NCI-H1436 (cell line): ENCODE results near the gene UBE4A.
A peak's percentile ranks its signal among the peaks of the same experiment; 100 is the strongest.

Experiments used
- DNase-seq: peaks from one replicate; lab custom pipeline; 2025; lab: John Stamatoyannopoulos, UW

The UBE4A gene

DNA sequence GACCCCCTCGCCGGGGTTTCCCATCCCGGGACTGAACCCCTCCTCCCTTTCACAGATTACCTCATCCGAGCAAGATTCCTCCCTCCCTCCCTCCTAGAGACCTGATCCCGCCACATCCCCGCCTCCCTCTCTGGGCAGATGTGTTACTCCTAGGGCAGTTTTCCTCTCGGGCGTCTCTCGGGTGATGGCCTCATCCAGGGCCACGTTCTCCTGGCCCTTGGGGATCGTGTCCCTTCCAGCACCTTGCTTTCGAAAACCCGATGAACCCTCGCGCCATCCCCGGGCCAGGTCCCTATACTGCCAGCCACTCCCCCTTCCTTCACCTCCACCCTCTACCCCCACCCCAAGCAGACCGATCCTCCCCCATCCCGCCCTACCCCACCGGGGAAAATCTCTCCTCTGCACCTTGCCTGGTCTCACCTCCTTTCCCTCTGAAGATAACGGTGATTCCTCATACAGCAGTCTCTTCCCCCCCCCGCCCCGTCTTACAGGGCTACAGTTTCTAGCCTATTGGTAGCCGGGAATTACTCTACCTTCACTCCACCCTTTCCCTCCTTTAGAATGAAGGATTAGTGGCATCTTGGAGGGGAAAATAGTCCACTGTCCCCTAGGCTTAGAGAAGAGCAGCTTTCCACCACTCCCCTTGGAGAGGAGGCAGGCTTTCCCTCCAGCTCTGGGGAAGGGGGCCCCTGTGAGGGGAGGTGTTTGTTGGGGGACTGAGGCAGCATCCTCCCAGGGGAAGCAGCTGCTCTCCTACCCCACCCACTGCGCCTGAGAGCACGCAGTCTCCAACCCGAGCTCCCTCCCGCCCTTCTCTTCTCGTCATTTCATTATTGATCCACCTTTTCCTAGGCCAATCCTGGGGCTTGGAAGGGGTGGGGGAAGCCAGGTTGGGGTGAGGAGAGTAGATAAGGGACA is 78.1 kb downstream of the UBE4A start:
- peak; percentile 49 for DNase-seq

DNA sequence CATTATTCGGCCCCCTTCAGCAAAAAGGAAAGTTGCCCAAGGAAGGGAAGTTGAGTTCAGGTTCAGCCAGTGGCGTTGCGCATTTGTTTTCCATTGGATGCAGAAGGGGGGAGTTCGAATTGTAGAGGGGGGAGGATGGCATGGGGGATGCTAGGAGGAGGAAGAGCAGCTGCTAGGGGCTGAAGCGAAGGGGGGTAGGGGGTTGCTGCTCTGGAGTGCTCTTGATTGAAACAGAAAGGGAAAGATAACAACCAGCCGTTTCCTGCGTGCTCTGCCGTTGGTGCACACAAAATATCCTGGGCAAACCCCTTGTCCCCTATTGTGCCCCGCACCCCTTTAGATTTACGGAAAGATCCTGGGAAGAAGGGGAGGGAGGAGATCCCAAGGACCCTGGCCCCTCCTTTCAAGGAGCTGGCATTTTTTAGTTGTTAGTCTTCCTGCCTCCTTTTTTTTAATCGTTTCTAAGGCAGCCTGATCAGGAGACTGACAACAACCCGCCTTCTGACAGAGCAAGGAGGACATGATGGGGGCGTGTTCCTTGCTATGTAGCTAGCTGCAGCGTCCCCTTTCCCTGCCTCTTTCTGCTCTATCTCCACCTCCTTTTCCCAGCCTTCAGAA is 79.0 kb downstream of the UBE4A start:
- peak; percentile 15 for DNase-seq

DNA sequence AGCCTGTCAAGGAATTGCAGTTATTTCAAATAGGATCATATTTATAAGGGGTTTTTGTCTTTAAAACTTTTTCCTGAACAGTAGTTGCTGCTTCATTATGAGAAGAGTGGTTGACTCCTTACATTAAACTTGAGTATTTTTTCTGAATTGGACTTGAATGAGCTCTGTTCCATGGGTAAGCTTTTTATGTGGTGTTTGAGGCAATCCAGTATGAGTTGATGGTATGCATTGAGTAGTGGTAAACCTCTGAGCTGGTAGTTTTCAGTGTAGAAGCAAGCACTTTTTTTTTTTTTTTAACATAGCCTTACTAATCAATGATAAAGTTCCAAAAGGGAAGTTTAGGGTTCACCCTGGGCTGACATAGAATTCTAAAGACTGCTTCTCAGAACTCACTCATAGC is 80.2 kb downstream of the UBE4A start:
- no peak for DNase-seq

DNA sequence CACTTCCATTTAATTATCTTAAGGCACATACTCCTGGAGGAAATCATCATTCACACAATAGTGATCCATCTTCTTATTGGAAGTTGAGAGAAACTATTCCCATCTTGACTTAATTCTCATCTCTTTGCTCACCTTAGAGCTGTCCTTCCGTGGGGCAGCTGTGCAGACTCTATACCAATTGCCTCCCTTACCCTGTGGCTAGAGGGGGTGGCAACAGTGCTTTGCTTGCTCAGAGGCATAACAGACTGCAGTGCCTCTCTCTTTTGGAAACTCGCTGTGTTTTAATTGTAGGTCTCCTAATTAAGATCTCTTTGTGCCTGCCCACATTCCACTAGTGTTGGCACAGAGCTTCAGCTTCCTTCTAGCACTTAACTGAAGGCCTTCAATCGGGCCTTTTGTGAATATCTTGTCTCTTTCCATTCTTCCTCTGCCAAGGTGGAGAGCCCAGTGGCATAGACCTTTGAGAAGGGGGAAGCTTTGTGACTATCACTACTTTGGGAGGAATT is 82.4 kb downstream of the UBE4A start:
- DNase-seq, result no peak

DNA sequence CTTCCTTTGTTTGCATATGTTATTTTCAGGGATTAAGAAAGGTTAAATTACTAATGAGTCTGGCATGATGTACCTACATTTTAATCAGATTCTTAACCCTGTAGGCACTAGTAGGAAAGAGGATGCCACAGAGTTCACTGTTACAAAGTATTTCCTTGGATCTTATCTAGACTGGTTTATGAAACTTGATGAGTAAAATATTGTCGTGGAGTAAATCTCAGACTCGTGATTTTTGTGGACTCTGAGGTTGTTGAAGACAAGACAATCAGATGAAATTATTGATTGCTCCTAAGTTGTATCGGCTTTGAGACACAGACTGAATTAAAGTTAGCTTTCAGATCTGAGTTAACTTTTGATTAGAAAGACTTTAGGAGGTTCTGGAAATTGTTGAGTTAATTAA is 82.9 kb downstream of the UBE4A start:
- DNase-seq, result no peak

DNA sequence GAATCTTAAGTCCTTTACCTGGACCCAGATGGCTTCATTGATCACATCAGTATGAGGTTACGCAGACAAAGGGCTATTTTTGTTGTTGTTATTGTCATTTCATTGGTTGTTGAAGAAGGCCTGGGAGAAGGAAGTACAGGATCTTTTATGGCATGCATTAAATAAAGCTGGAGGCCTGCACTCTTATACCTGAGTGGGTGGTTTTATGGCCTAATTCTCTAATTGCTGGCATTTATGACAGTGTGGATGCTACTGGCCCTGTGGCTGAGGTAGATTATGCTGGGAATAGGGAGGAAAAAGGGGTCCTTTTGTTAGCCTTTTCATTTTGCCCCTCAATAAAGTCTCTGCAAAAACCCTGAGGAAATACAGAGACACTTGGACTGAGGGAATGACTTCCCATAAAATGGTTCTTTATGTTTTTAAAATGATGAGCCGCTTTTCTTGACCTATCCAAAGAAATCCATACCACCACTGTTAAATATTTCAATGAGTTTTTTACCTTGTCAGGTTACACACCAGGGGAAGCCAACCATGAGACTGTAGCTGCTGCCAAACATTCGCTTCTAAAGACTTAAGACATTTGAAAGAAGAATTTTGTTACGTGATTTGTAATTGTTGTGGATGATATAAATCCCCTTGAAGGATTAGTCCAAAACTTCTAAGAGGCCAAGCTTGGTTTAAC is 83.6 kb downstream of the UBE4A start:
- no peak for DNase-seq

DNA sequence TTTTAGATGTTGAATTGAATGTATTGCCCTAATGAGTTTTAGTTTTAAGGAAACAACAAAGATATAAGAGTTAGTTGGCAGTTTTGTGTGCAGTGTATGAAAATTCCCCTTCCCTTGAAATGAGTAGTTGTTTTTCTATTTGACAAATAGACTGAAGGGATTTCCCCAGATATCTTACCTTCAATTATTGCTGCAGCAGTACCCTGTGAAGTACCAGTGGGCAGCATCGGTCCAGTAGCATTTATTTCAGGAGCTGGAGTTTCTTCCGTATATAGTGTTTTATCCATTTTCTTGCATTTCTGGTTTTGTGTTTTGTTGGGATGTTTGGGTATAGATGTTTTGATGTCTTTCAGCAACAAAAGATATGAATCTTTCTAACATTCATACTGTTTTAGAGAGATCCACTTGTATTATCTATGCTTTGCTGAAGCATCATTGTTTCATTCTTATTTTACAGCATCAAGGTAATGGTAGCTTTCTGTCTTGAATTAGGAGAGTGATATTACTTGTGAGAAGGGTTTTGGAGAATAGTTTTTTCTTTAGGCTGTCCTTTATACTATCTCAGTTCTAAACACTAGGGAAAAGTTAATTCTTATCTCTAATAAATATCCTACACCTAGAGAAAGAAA is 84.3 kb downstream of the UBE4A start:
- no peak for DNase-seq

DNA sequence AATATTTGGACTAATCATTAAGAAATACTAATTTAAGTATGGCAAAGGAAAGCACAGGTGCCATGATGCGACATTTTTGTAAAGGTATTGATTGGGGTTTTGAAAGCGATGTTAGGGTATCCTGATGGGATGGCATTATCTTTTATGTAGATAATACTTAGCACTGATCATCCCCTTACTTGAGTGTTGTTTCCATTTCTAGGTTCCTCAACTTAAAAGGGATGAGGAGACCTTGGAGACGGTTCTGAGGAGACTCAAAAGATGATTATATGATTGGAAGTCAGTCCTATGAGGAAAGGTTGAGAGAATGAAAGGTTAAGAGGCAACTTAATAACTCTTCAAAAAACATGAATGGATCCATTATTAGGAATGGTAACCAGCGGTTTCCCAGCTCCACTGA is 88.0 kb downstream of the UBE4A start:
- DNase-seq, result no peak

DNA sequence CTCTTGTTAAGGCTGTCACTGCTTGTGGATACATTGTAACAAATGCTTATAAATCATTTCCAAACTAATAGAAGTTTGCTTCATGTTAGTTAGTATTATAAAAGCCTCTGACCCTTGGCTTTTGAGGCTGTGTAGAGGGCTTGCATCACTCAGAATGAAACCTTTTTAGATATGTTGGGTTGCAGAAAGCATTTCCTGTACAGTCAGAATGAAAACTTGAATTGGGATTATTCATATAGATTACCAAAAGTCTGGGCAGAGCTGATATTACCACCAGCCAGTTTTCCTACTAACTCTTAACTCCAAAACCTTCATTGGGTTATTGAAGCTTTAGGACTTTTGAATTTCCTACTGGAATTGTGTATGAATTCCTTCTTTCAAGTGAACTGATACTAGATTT is 88.9 kb downstream of the UBE4A start:
- DNase-seq, result no peak
